WTC11 (cell line): ENCODE measurements around the gene BLID. TPM values are rescaled to one million over a fixed set of nuclear protein-coding genes. Genes with fewer than 3 reads are reported as not detected.

Source experiments
- ATAC-seq: fragments of 200-7000 bp; cut with Tn5 transposase; 2 replicates; pipeline ENCODE4 v1.10.0; 2021; ENCODE audit warnings: mild to moderate bottlenecking, moderate library complexity
- CTCF ChIA-PET: fragments of 300-600 bp; sonication (Branson Sonifier 250); formaldehyde crosslinking; loops from one replicate; lab custom pipeline; 2021; ENCODE audit warnings: antibody characterized with exemption; lab: Charles Lee
- POLR2A ChIA-PET: fragments of 350-600 bp; sonication (Branson Sonifier 250); formaldehyde crosslinking; loops from one replicate; lab custom pipeline; 2021; ENCODE audit warnings: antibody characterized with exemption; lab: Charles Lee
- DNase-seq: peaks from one replicate; pipeline ENCODE4 v3.0.0; 2021; ENCODE audit warnings: low spot score
- H3K27ac Mint-ChIP-seq: 2 replicates; pipeline ENCODE4 v1.8.0; 2021; ENCODE audit warnings: mixed read lengths
- H3K27me3 Mint-ChIP-seq: 2 replicates; pipeline ENCODE4 v1.8.0; 2021; ENCODE audit warnings: low read depth, mild to moderate bottlenecking, moderate library complexity, mixed read lengths
- H3K36me3 Mint-ChIP-seq: 2 replicates; pipeline ENCODE4 v1.8.0; 2021; ENCODE audit warnings: mixed read lengths
- H3K4me1 Mint-ChIP-seq: 2 replicates; pipeline ENCODE4 v1.8.0; 2022; ENCODE audit warnings: mixed read lengths
- H3K4me3 Mint-ChIP-seq: 2 replicates; pipeline ENCODE4 v1.8.0; 2021; ENCODE audit warnings: mild to moderate bottlenecking, moderate library complexity, mixed read lengths
- H3K9me3 Mint-ChIP-seq: 2 replicates; pipeline ENCODE4 v1.8.0; 2021; ENCODE audit warnings: mixed read lengths
- ATF1 ChIP-seq: sonication (generic); formaldehyde crosslinking; IDR thresholded peaks from 2 replicates; pipeline ENCODE4 v1.8.1; 2023; ENCODE audit warnings: mild to moderate bottlenecking, moderate library complexity, missing genetic modification reagents
- ATF3 ChIP-seq: sonication (generic); formaldehyde crosslinking; conservative IDR thresholded peaks from 2 replicates; pipeline ENCODE4 v1.8.1; 2022; ENCODE audit warnings: mild to moderate bottlenecking, missing genetic modification reagents
- CREB1 ChIP-seq: sonication (generic); formaldehyde crosslinking; IDR thresholded peaks from 2 replicates; pipeline ENCODE4 v1.8.0; 2023; ENCODE audit warnings: mild to moderate bottlenecking, missing genetic modification reagents
- E2F5 ChIP-seq: sonication (generic); formaldehyde crosslinking; IDR thresholded peaks from 2 replicates; pipeline ENCODE4 v1.8.1; 2022; ENCODE audit warnings: mild to moderate bottlenecking, moderate library complexity, missing genetic modification reagents
- FOXP1 ChIP-seq: sonication (generic); formaldehyde crosslinking; IDR thresholded peaks from 2 replicates; pipeline ENCODE4 v1.8.0; 2022; ENCODE audit warnings: missing genetic modification reagents, mild to moderate bottlenecking, moderate library complexity, borderline replicate concordance
- GRHL2 ChIP-seq: fragments of 250-450 bp; sonication (Bioruptor Pico); IDR thresholded peaks from 2 replicates; pipeline ENCODE4 v1.8.0; 2022; ENCODE audit warnings: mild to moderate bottlenecking, moderate library complexity; ENCODE audit not compliant: insufficient replicate concordance, severe bottlenecking
- HMGA2 ChIP-seq: fragments of 250-450 bp; sonication (Bioruptor Pico); IDR thresholded peaks from 2 replicates; pipeline ENCODE4 v1.4.0; 2021; ENCODE audit warnings: mild to moderate bottlenecking, moderate library complexity
- JAZF1 ChIP-seq: fragments of 250-450 bp; sonication (Bioruptor Pico); IDR thresholded peaks from 2 replicates; pipeline ENCODE4 v1.9.0; 2021; ENCODE audit warnings: moderate library complexity, mild to moderate bottlenecking, inconsistent platforms
- NFE2L1 ChIP-seq: sonication (generic); formaldehyde crosslinking; IDR thresholded peaks from 2 replicates; pipeline ENCODE4 v1.8.1; 2023; ENCODE audit warnings: missing genetic modification reagents
- RORB ChIP-seq: fragments of 250-450 bp; sonication (Bioruptor Pico); IDR thresholded peaks from 2 replicates; pipeline ENCODE4 v1.9.0; 2021; ENCODE audit warnings: mild to moderate bottlenecking
- SP1 ChIP-seq: sonication (generic); formaldehyde crosslinking; conservative IDR thresholded peaks from 2 replicates; pipeline ENCODE4 v1.8.1; 2022; ENCODE audit warnings: missing genetic modification reagents
- TEAD4 ChIP-seq: sonication (generic); formaldehyde crosslinking; IDR thresholded peaks from 2 replicates; pipeline ENCODE4 v1.8.0; 2022; ENCODE audit warnings: mild to moderate bottlenecking, missing genetic modification reagents
- ZNF121 ChIP-seq: sonication (generic); formaldehyde crosslinking; IDR thresholded peaks from 2 replicates; pipeline ENCODE4 v1.8.0; 2023; ENCODE audit warnings: missing genetic modification reagents
- ZNF232 ChIP-seq: sonication (generic); formaldehyde crosslinking; IDR thresholded peaks from 2 replicates; pipeline ENCODE4 v1.8.0; 2022; ENCODE audit warnings: mild to moderate bottlenecking, missing genetic modification reagents
- ZNF263 ChIP-seq: sonication (generic); formaldehyde crosslinking; IDR thresholded peaks from 2 replicates; pipeline ENCODE4 v1.8.1; 2022; ENCODE audit warnings: low read depth, mild to moderate bottlenecking, moderate library complexity, missing genetic modification reagents
- ZNF671 ChIP-seq: fragments of 250-450 bp; sonication (Bioruptor Pico); IDR thresholded peaks from 2 replicates; pipeline ENCODE4 v1.8.0; 2021; ENCODE audit warnings: mild to moderate bottlenecking
- total RNA-seq: library from RNA; stranded (reverse); gene quantifications from 3 replicates; pipeline ENCODE4 v1.2.3, GENCODE V29; 2021
- TF ChIP-seq, protein P1 (sequence below): sonication (generic); formaldehyde crosslinking; IDR thresholded peaks from 2 replicates; pipeline ENCODE4 v1.8.0; 2022; ENCODE audit warnings: mild to moderate bottlenecking, missing genetic modification reagents
- TF ChIP-seq, protein P2 (sequence below): sonication (generic); formaldehyde crosslinking; IDR thresholded peaks from 2 replicates; pipeline ENCODE4 v1.8.0; 2022; ENCODE audit warnings: mild to moderate bottlenecking, missing genetic modification reagents
- TF ChIP-seq, protein P3 (sequence below): sonication (generic); formaldehyde crosslinking; IDR thresholded peaks from 2 replicates; pipeline ENCODE4 v1.8.0; 2022; ENCODE audit warnings: mild to moderate bottlenecking, missing genetic modification reagents
- TF ChIP-seq, protein P4 (sequence below): sonication (generic); formaldehyde crosslinking; conservative IDR thresholded peaks from 2 replicates; pipeline ENCODE4 v1.8.1; 2023; ENCODE audit warnings: mild to moderate bottlenecking, low read depth, missing genetic modification reagents, moderate library complexity
- TF ChIP-seq, protein P5 (sequence below): fragments of 250-450 bp; sonication (Bioruptor Pico); IDR thresholded peaks from 2 replicates; pipeline ENCODE4 v1.9.0; 2021; ENCODE audit warnings: moderate library complexity, mild to moderate bottlenecking, inconsistent platforms, borderline replicate concordance

Gene BLID
- total RNA-seq, 1 experiment from 2014 or later: not detected

- TF ChIP-seq CREB1 (CRISPR knock-in tag): no peak
- no peak for TF ChIP-seq E2F5 (CRISPR knock-in tag)
- no peak for TF ChIP-seq ATF3 (CRISPR knock-in tag)
- no peak for TF ChIP-seq NFE2L1
- TF ChIP-seq, protein P1, sequence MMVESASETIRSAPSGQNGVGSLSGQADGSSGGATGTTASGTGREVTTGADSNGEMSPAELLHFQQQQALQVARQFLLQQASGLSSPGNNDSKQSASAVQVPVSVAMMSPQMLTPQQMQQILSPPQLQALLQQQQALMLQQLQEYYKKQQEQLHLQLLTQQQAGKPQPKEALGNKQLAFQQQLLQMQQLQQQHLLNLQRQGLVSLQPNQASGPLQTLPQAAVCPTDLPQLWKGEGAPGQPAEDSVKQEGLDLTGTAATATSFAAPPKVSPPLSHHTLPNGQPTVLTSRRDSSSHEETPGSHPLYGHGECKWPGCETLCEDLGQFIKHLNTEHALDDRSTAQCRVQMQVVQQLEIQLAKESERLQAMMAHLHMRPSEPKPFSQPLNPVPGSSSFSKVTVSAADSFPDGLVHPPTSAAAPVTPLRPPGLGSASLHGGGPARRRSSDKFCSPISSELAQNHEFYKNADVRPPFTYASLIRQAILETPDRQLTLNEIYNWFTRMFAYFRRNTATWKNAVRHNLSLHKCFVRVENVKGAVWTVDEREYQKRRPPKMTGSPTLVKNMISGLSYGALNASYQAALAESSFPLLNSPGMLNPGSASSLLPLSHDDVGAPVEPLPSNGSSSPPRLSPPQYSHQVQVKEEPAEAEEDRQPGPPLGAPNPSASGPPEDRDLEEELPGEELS (CRISPR knock-in tag): no peak
- TF ChIP-seq ZNF121 (CRISPR knock-in tag): no peak
- TF ChIP-seq SP1 (CRISPR knock-in tag): no peak
- TF ChIP-seq ZNF263: no peak
- TF ChIP-seq, protein P2, sequence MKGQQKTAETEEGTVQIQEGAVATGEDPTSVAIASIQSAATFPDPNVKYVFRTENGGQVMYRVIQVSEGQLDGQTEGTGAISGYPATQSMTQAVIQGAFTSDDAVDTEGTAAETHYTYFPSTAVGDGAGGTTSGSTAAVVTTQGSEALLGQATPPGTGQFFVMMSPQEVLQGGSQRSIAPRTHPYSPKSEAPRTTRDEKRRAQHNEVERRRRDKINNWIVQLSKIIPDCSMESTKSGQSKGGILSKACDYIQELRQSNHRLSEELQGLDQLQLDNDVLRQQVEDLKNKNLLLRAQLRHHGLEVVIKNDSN (CRISPR knock-in tag): no peak
- no peak for TF ChIP-seq ZNF671
- H3K27ac Mint-ChIP-seq: no peak overlapping the region
- no peak overlapping the region for H3K4me3 Mint-ChIP-seq
- H3K36me3 Mint-ChIP-seq: no peaks in the 10 kb centered on the region
- peaks cover 18% of the 10 kb centered on the region for H3K27me3 Mint-ChIP-seq
- POLR2A ChIA-PET: interaction anchor here (0.6 kb wide), 1 partner anchor 435 kb away, joined by 5 read pairs; no protein-coding TSS in a partner anchor
- ATAC-seq (no peak), DNase-seq (no peak)
- H3K9me3 Mint-ChIP-seq: no peaks in the 10 kb centered on the region
- peaks cover 18% of the 10 kb centered on the region for H3K4me1 Mint-ChIP-seq
- CTCF ChIA-PET: interaction anchor here (6.0 kb wide), 1 partner anchor 450 kb away, joined by 99 read pairs; no protein-coding TSS in a partner anchor
Observed at GRCh38 chr11:122104341-122104740, 11.7 kb downstream of the BLID start.

GRCh38 chr11:122103726-122104125 is 12.3 kb downstream of the BLID start:
- TF ChIP-seq, protein P3, sequence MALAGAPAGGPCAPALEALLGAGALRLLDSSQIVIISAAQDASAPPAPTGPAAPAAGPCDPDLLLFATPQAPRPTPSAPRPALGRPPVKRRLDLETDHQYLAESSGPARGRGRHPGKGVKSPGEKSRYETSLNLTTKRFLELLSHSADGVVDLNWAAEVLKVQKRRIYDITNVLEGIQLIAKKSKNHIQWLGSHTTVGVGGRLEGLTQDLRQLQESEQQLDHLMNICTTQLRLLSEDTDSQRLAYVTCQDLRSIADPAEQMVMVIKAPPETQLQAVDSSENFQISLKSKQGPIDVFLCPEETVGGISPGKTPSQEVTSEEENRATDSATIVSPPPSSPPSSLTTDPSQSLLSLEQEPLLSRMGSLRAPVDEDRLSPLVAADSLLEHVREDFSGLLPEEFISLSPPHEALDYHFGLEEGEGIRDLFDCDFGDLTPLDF: no peak
- TF ChIP-seq ATF1 (CRISPR knock-in tag) (no peak), FOXP1 (CRISPR knock-in tag) (no peak), JAZF1 (CRISPR knock-in tag) (no peak), TEAD4 (no peak), NFE2L1 (no peak), RORB (CRISPR knock-in tag) (no peak), HMGA2 (CRISPR knock-in tag) (no peak), GRHL2 (CRISPR knock-in tag) (no peak), ZNF232 (no peak)
- TF ChIP-seq, protein P4, sequence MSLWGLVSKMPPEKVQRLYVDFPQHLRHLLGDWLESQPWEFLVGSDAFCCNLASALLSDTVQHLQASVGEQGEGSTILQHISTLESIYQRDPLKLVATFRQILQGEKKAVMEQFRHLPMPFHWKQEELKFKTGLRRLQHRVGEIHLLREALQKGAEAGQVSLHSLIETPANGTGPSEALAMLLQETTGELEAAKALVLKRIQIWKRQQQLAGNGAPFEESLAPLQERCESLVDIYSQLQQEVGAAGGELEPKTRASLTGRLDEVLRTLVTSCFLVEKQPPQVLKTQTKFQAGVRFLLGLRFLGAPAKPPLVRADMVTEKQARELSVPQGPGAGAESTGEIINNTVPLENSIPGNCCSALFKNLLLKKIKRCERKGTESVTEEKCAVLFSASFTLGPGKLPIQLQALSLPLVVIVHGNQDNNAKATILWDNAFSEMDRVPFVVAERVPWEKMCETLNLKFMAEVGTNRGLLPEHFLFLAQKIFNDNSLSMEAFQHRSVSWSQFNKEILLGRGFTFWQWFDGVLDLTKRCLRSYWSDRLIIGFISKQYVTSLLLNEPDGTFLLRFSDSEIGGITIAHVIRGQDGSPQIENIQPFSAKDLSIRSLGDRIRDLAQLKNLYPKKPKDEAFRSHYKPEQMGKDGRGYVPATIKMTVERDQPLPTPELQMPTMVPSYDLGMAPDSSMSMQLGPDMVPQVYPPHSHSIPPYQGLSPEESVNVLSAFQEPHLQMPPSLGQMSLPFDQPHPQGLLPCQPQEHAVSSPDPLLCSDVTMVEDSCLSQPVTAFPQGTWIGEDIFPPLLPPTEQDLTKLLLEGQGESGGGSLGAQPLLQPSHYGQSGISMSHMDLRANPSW: no peak
- TF ChIP-seq, protein P5, sequence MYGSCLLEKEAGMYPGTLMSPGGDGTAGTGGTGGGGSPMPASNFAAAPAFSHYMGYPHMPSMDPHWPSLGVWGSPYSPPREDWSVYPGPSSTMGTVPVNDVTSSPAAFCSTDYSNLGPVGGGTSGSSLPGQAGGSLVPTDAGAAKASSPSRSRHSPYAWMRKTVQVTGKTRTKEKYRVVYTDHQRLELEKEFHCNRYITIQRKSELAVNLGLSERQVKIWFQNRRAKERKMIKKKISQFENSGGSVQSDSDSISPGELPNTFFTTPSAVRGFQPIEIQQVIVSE (CRISPR knock-in tag): no peak
- no peak overlapping the region for H3K27ac Mint-ChIP-seq
- H3K9me3 Mint-ChIP-seq: no peaks in the 10 kb centered on the region
- no peak overlapping the region for H3K4me3 Mint-ChIP-seq
- no peak for ATAC-seq
- no peaks in the 10 kb centered on the region for H3K36me3 Mint-ChIP-seq
- ChIA-PET CTCF (interaction anchor here (1.2 to 6.0 kb wide), 2 partner anchors 349 to 450 kb away, joined by 3 to 99 read pairs; no protein-coding TSS in a partner anchor), POLR2A (no interaction called here)
- peaks cover 21% of the 10 kb centered on the region for H3K4me1 Mint-ChIP-seq
- H3K27me3 Mint-ChIP-seq: peaks cover 21% of the 10 kb centered on the region
- DNase-seq: no peak
